PC-3 (cell line): ENCODE data around the gene VPS35. TPM values are rescaled to one million over a fixed set of nuclear protein-coding genes. Genes with fewer than 3 reads are reported as not detected.

Experiments used
- ATAC-seq: fragments of 200-7000 bp; cut with Tn5 transposase; 2 replicates; pipeline ENCODE4 v1.9.1; 2020; ENCODE audit warnings: mild to moderate bottlenecking, moderate library complexity
- BruUV-seq: library from RNA; stranded (reverse); fragments of 400-500 nt; replicated peaks from 2 replicates; lab custom pipeline; 2021; lab: Mats Ljungman, UMichigan
- CTCF ChIA-PET: fragments of 300-600 bp; sonication (Branson Sonifier 250); formaldehyde crosslinking; loops from one replicate; lab custom pipeline; 2022; ENCODE audit warnings: antibody characterized with exemption; lab: Charles Lee
- POLR2A ChIA-PET: fragments of 300-600 bp; sonication (Branson Sonifier 250); formaldehyde crosslinking; loops from one replicate; lab custom pipeline; 2022; ENCODE audit warnings: antibody characterized with exemption; ENCODE audit not compliant: unreplicated experiment; lab: Charles Lee
- DNase-seq: peaks from one replicate; pipeline ENCODE4 v3.0.0-alpha.2; 2015
- H2AFZ ChIP-seq: fragments of 300-600 bp; sonication (generic); 2 replicates; pipeline ENCODE4 v1.6.0; 2016; ENCODE audit warnings: antibody characterized with exemption, low read length
- H3F3A ChIP-seq: fragments of 300-600 bp; sonication (generic); one replicate; pipeline ENCODE4 v1.6.0; 2017; ENCODE audit warnings: antibody characterized with exemption, low read length, control low read depth, mild to moderate bottlenecking; ENCODE audit not compliant: unreplicated experiment
- H3K27ac ChIP-seq: fragments of 300-600 bp; sonication (generic); 2 replicates; pipeline ENCODE4 v1.5.1; 2016; ENCODE audit warnings: mild to moderate bottlenecking, low read length
- H3K27me3 ChIP-seq: fragments of 300-600 bp; sonication (generic); 2 replicates; pipeline ENCODE4 v1.6.1; 2016; ENCODE audit warnings: low read length, mixed read lengths
- H3K36me3 ChIP-seq: fragments of 300-600 bp; sonication (generic); 2 replicates; pipeline ENCODE4 v1.6.1; 2016; ENCODE audit warnings: low read depth, mixed run types, low read length, mixed read lengths
- H3K4me1 ChIP-seq: fragments of 300-600 bp; sonication (generic); 2 replicates; pipeline ENCODE4 v1.5.1; 2016; ENCODE audit warnings: low read length; ENCODE audit not compliant: insufficient read depth
- H3K4me2 ChIP-seq: fragments of 300-600 bp; sonication (generic); 2 replicates; pipeline ENCODE4 v1.6.0; 2016; ENCODE audit warnings: low read length
- H3K4me3 ChIP-seq: fragments of 300-600 bp; sonication (generic); 2 replicates; pipeline ENCODE4 v1.5.1; 2016; ENCODE audit warnings: mild to moderate bottlenecking, low read length, mixed read lengths
- H3K79me2 ChIP-seq: fragments of 300-600 bp; sonication (generic); 2 replicates; pipeline ENCODE4 v1.6.1; 2017; ENCODE audit warnings: low read length, mixed read lengths
- H3K9ac ChIP-seq: fragments of 300-600 bp; sonication (generic); 2 replicates; pipeline ENCODE4 v1.6.0; 2016; ENCODE audit warnings: mild to moderate bottlenecking, low read length
- H3K9me2 ChIP-seq: fragments of 300-600 bp; sonication (generic); replicated peaks from 2 replicates; pipeline ENCODE4 v1.6.1; 2016; ENCODE audit warnings: mixed run types, low read length, mixed read lengths
- H3K9me3 ChIP-seq: fragments of 300-600 bp; sonication (generic); 2 replicates; pipeline ENCODE4 v1.6.1; 2016; ENCODE audit warnings: low read length, mixed read lengths
- H4K20me1 ChIP-seq: fragments of 300-600 bp; sonication (generic); 2 replicates; pipeline ENCODE4 v1.6.1; 2016; ENCODE audit warnings: low read length, mixed read lengths
- CTCF ChIP-seq: fragments of 300-600 bp; sonication (generic); conservative IDR thresholded peaks from 2 replicates; pipeline ENCODE4 v1.5.1; 2017; ENCODE audit warnings: antibody characterized with exemption, low read depth, mild to moderate bottlenecking, low read length
- EZH2 ChIP-seq: fragments of 300-600 bp; sonication (generic); IDR thresholded peaks from one replicate; pipeline ENCODE4 v1.6.1; 2017; ENCODE audit warnings: antibody characterized with exemption, mild to moderate bottlenecking, low read length; ENCODE audit not compliant: unreplicated experiment
- EZH2phosphoT487 ChIP-seq: fragments of 300-600 bp; sonication (generic); IDR thresholded peaks from 2 replicates; pipeline ENCODE4 v1.6.1; 2018; ENCODE audit warnings: mild to moderate bottlenecking, antibody characterized with exemption, low read length, borderline replicate concordance
- intact Hi-C: fragments of 100-400 bp; cut with micrococcal nuclease; formaldehyde crosslinking; loops from 2 replicates; pipeline ENCODE4 v1.9.0; 2023
- total RNA-seq: library from RNA; depleted of rRNA; stranded (reverse); fragments of >200 nt; gene quantifications from 2 replicates; pipeline ENCODE4 v1.2.3, GENCODE V29; 2014

VPS35 gene
- total RNA-seq, 1 experiment from 2014 or later, result 39.3 TPM

- no peaks in the 10 kb centered on the region for H3K36me3 ChIP-seq
- no peaks in the 10 kb centered on the region for H3K79me2 ChIP-seq
- H3K4me1 ChIP-seq, result no peaks in the 10 kb centered on the region
- H2AFZ ChIP-seq, result no peak overlapping the region
- no peaks in the 10 kb centered on the region for H3K9me3 ChIP-seq
- no peak overlapping the region for H3K9ac ChIP-seq
- ATAC-seq (no peak), DNase-seq (no peak)
- H3K4me3 ChIP-seq, result no peak overlapping the region
- CTCF ChIA-PET, result no interaction called here
- no peaks in the 10 kb centered on the region for H4K20me1 ChIP-seq
- POLR2A ChIA-PET, result no interaction called here
- H3K27ac ChIP-seq, result no peak overlapping the region
- BruUV-seq, result no TSS peak
- H3K27me3 ChIP-seq, result no peaks in the 10 kb centered on the region
- TF ChIP-seq CTCF (no peak), EZH2 (no peak), EZH2phosphoT487 (no peak)
- intact Hi-C loops, result no loop called here
- H3K4me2 ChIP-seq, result no peak overlapping the region
- no peaks in the 10 kb centered on the region for H3F3A ChIP-seq
- H3K9me2 ChIP-seq, result no peaks in the 10 kb centered on the region
Measured at GRCh38 chr16:46648656-46649055, 40.3 kb downstream of the VPS35 start.

GRCh38 chr16:46638947-46639925 is 49.7 kb downstream of the VPS35 start:
- ATAC-seq, result 0 out of 2 replicates have a peak, but pooled peaks have one; percentile 15
- DNase-seq, result peak; percentile 28
- Histone ChIP-seq H3K36me3 (no peaks in the 10 kb centered on the region), H3F3A (no peaks in the 10 kb centered on the region), H3K4me1 (no peaks in the 10 kb centered on the region), H3K9me2 (no peaks in the 10 kb centered on the region), H3K4me3 (no peak overlapping the region), H3K4me2 (no peak overlapping the region), H3K79me2 (no peaks in the 10 kb centered on the region), H3K9ac (no peak overlapping the region), H3K9me3 (no peaks in the 10 kb centered on the region), H4K20me1 (no peaks in the 10 kb centered on the region), H3K27ac (no peak overlapping the region), H2AFZ (no peak overlapping the region), H3K27me3 (no peaks in the 10 kb centered on the region)
- POLR2A ChIA-PET, result no interaction called here
- intact Hi-C loops, result no loop called here
- TF ChIP-seq EZH2phosphoT487 (no peak), CTCF (no peak), EZH2 (no peak)
- BruUV-seq, result no TSS peak
- CTCF ChIA-PET, result no interaction called here
